Caco-2 (cell line): Measurements from ENCODE around the gene ATXN7L1. TPM values are rescaled to one million over a fixed set of nuclear protein-coding genes. Genes with fewer than 3 reads are reported as not detected.

Experiments
- BruUV-seq: library from RNA; stranded (reverse); fragments of 400-500 nt; replicated peaks from 2 replicates; lab custom pipeline; 2021; lab: Mats Ljungman, UMichigan
- CTCF ChIA-PET: fragments of 300-600 bp; sonication (Branson Sonifier 250); formaldehyde crosslinking; loops from one replicate; lab custom pipeline; 2022; ENCODE audit warnings: antibody characterized with exemption; lab: Charles Lee
- POLR2A ChIA-PET: fragments of 300-600 bp; sonication (Branson Sonifier 250); formaldehyde crosslinking; loops from one replicate; lab custom pipeline; 2022; ENCODE audit warnings: antibody characterized with exemption; lab: Charles Lee
- DNase-seq, 2 experiments: peaks; one replicate each; pipeline versions ENCODE4 v3.0.0 to v3.0.0-alpha.2; 2020 to 2022
- H3K27me3 ChIP-seq: replicated peaks from 2 replicates; pipeline ENCODE4 v1.6.0; 2011; ENCODE audit warnings: low read length; ENCODE audit not compliant: control insufficient read depth, insufficient read depth
- H3K36me3 ChIP-seq: 2 replicates; pipeline ENCODE4 v1.5.1; 2011; ENCODE audit warnings: low read length; ENCODE audit not compliant: control insufficient read depth, insufficient read depth
- H3K4me1 ChIP-seq: fragments of 250-450 bp; sonication (Bioruptor Pico); 2 replicates; pipeline ENCODE4 v1.5.1; 2020; ENCODE audit warnings: mild to moderate bottlenecking
- H3K4me3 ChIP-seq: 2 replicates; pipeline ENCODE4 v1.5.1; 2011; ENCODE audit warnings: low read depth, mild to moderate bottlenecking, control low read depth, low read length
- H3K9me3 ChIP-seq: fragments of 250-450 bp; sonication (Bioruptor Pico); 2 replicates; pipeline ENCODE4 v1.5.1; 2020; ENCODE audit warnings: mild to moderate bottlenecking, moderate library complexity
- H3K27ac Mint-ChIP-seq: one replicate; pipeline ENCODE4 v1.8.0; 2022; ENCODE audit warnings: mixed read lengths; ENCODE audit not compliant: unreplicated experiment
- H3K27me3 Mint-ChIP-seq: one replicate; pipeline ENCODE4 v1.8.0; 2022; ENCODE audit warnings: mixed read lengths; ENCODE audit not compliant: insufficient read depth, unreplicated experiment
- H3K36me3 Mint-ChIP-seq: one replicate; pipeline ENCODE4 v1.8.0; 2022; ENCODE audit warnings: mild to moderate bottlenecking, mixed read lengths; ENCODE audit not compliant: insufficient read depth, unreplicated experiment
- H3K4me1 Mint-ChIP-seq: one replicate; pipeline ENCODE4 v1.8.0; 2022; ENCODE audit warnings: low read depth, mixed read lengths; ENCODE audit not compliant: unreplicated experiment
- H3K4me3 Mint-ChIP-seq: one replicate; pipeline ENCODE4 v1.8.0; 2022; ENCODE audit warnings: mild to moderate bottlenecking, moderate library complexity, mixed read lengths; ENCODE audit not compliant: unreplicated experiment
- H3K9me3 Mint-ChIP-seq: one replicate; pipeline ENCODE4 v1.8.0; 2022; ENCODE audit warnings: mixed read lengths; ENCODE audit not compliant: unreplicated experiment
- intact Hi-C: fragments of 100-400 bp; cut with micrococcal nuclease; formaldehyde crosslinking; loops from one replicate; pipeline ENCODE4 v1.10.0; 2022; ENCODE audit not compliant: unreplicated experiment
- total RNA-seq: library from RNA; stranded (reverse); gene quantifications from 2 replicates; pipeline ENCODE4 v1.2.3, GENCODE V29; 2022
- TF ChIP-seq, protein P1 (sequence below), 2 experiments: fragments of 200-600 bp in 1 of 2; IDR thresholded peaks; 1 replicate in 1 of 2; 2 replicates in 1 of 2; pipeline versions ENCODE4 v1.5.1 to v1.8.0; 2011 to 2022; ENCODE audit warnings: antibody characterized with exemption in 1 of 2, control low read depth in 1 of 2, inconsistent platforms in 1 of 2, low read depth in 1 of 2, low read length in 1 of 2, mild to moderate bottlenecking in 1 of 2, moderate library complexity in 1 of 2; ENCODE audit not compliant: insufficient read depth in 1 of 2, severe bottlenecking in 1 of 2, unreplicated experiment in 1 of 2

The ATXN7L1 gene
- total RNA-seq, 1 experiment from 2014 or later, result 14.1 TPM

DNA sequence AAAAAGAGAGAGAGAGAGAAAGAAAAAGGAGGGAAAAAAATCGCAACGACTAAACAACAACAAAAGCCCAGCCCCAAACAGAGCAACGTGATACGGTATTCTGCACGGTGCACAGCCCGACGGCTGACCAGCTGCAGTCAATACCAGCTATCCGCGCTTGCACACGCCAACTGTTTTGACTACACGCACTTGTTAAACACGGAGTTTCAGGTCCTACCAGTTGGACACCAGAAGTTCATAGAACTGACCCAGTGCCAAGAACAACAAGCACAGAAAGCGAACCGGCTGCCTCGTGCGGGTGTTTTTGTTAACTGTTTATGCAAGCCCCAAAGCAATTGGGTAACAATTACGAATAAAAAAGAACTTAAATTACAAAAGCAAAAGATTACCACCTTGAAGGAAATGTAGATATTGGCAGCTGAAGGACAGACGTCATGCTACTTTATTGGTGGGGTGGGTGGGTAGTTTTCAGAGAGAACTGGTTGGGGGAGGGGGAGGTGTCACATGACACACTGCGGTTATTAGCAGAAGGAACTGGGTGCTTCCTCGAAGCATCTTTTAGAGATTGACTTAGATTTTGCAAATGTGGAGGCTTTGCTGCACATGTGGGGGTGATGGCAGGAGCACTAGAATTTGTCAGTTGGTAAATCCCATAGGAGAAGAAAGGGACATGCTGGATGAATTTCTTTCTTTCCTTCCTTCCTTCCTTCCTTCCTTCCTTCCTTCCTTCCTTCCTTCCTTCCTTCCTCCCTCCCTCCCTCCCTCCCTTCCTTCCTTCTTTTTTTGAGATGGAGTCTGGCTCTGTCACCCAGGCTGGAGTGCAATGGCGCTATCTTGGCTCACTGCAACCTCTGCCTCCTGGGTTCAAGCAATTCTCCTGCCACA, 184.5 kb downstream of the ATXN7L1 start:
- no peaks in the 10 kb centered on the region for H3K9me3 ChIP-seq
- no TSS peak for BruUV-seq
- no peaks in the 10 kb centered on the region for H3K36me3 ChIP-seq
- ChIA-PET CTCF (no interaction called here), POLR2A (no interaction called here)
- no peak overlapping the region for H3K27ac Mint-ChIP-seq
- no peaks in the 10 kb centered on the region for H3K36me3 Mint-ChIP-seq
- H3K27me3 ChIP-seq, result no peaks in the 10 kb centered on the region
- intact Hi-C loops, result no loop called here
- H3K4me3 ChIP-seq, result no peak overlapping the region
- H3K4me3 Mint-ChIP-seq, result no peak overlapping the region
- no peaks in the 10 kb centered on the region for H3K27me3 Mint-ChIP-seq
- no peaks in the 10 kb centered on the region for H3K4me1 ChIP-seq
- no peak for DNase-seq
- peaks cover 10% of the 10 kb centered on the region for H3K9me3 Mint-ChIP-seq
- H3K4me1 Mint-ChIP-seq, result peaks cover 7% of the 10 kb centered on the region
- TF ChIP-seq, protein P1, sequence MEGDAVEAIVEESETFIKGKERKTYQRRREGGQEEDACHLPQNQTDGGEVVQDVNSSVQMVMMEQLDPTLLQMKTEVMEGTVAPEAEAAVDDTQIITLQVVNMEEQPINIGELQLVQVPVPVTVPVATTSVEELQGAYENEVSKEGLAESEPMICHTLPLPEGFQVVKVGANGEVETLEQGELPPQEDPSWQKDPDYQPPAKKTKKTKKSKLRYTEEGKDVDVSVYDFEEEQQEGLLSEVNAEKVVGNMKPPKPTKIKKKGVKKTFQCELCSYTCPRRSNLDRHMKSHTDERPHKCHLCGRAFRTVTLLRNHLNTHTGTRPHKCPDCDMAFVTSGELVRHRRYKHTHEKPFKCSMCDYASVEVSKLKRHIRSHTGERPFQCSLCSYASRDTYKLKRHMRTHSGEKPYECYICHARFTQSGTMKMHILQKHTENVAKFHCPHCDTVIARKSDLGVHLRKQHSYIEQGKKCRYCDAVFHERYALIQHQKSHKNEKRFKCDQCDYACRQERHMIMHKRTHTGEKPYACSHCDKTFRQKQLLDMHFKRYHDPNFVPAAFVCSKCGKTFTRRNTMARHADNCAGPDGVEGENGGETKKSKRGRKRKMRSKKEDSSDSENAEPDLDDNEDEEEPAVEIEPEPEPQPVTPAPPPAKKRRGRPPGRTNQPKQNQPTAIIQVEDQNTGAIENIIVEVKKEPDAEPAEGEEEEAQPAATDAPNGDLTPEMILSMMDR (IDR thresholded peaks at IDR 0.05; ENCODE audit: insufficient read depth in 1 of 2, low read depth in 1 of 2, low read length in 1 of 2, severe bottlenecking in 1 of 2, unreplicated experiment in 1 of 2), result no peak

DNA sequence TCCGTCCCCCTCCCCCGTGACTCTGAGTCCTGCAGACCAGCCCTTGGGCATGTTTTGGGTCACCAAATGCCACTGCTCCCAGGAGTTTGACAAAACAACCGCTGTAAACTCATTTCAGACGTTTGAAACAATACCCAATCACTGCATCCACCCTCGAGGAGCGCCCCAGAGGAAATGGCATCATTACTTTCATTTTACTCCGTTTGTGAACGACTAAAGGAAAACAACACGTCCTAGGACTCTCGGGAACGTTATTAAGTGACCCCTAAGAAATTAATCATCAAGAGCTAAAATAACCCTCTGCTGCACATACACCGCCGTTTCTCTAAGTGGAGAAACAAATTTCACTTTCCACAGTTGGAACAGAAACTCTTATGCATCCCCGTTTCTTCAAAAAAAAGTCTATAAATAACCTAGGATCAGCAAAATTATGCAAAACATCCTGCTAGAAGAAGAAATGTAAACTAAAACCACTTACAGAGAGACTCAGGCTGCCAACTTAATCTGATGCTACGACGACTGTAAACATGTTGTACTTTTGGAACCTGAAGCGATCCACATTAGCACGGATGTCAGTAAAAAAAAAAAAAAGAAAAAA, 185.2 kb downstream of the ATXN7L1 start:
- no peak overlapping the region for H3K4me3 ChIP-seq
- H3K27me3 ChIP-seq, result no peaks in the 10 kb centered on the region
- intact Hi-C loops, result no loop called here
- no peak overlapping the region for H3K4me3 Mint-ChIP-seq
- H3K9me3 Mint-ChIP-seq, result peaks cover 3% of the 10 kb centered on the region
- H3K27ac Mint-ChIP-seq, result no peak overlapping the region
- CTCF ChIA-PET, result no interaction called here
- H3K9me3 ChIP-seq, result no peaks in the 10 kb centered on the region
- BruUV-seq, result no TSS peak
- H3K4me1 Mint-ChIP-seq, result peaks cover 7% of the 10 kb centered on the region
- H3K27me3 Mint-ChIP-seq, result no peaks in the 10 kb centered on the region
- TF ChIP-seq, protein P1 (IDR thresholded peaks at IDR 0.05; ENCODE audit: insufficient read depth in 1 of 2, low read depth in 1 of 2, low read length in 1 of 2, severe bottlenecking in 1 of 2, unreplicated experiment in 1 of 2), result no peak
- no peaks in the 10 kb centered on the region for H3K36me3 Mint-ChIP-seq
- no peaks in the 10 kb centered on the region for H3K36me3 ChIP-seq
- no peaks in the 10 kb centered on the region for H3K4me1 ChIP-seq
- DNase-seq, result no peak
- POLR2A ChIA-PET, result no interaction called here

DNA sequence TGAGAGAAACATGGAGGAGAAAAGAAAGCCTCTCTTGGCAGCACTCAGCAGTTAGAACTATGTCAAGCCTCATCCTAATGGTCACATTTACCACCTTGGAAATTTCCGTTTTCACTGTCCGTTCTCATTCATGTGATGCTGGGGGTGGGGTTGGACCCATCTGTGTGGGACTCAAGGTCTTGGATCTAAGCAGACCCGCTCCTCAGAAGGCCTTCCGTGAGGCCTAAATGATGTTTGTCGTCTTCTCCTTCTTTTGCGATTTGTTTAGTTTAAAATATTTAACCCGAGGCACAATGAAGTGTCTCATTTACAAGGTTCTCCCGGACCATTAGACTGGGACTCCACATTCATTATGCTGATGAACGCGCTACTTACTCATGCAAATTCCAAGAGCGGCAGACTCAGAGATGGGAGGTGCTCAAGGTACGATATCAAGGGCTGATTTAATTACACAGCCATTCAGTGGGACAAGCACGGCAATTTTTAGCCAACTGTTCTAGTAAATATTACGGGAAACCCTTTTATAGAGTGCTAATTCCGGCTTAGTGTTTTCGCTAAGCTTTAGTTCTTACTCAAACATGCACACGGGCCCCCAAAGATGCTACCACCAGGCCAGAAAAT, 186.0 kb downstream of the ATXN7L1 start:
- Mint-ChIP-seq H3K36me3 (no peaks in the 10 kb centered on the region), H3K9me3 (no peaks in the 10 kb centered on the region), H3K4me1 (peaks cover 7% of the 10 kb centered on the region), H3K4me3 (no peak overlapping the region), H3K27me3 (no peaks in the 10 kb centered on the region), H3K27ac (no peak overlapping the region)
- ChIA-PET POLR2A (no interaction called here), CTCF (no interaction called here)
- no peaks in the 10 kb centered on the region for H3K4me1 ChIP-seq
- H3K9me3 ChIP-seq, result no peaks in the 10 kb centered on the region
- intact Hi-C loops, result no loop called here
- H3K4me3 ChIP-seq, result no peak overlapping the region
- no peak for DNase-seq
- BruUV-seq, result no TSS peak
- H3K36me3 ChIP-seq, result no peaks in the 10 kb centered on the region
- H3K27me3 ChIP-seq, result no peaks in the 10 kb centered on the region
- TF ChIP-seq, protein P1 (IDR thresholded peaks at IDR 0.05; ENCODE audit: insufficient read depth in 1 of 2, low read depth in 1 of 2, low read length in 1 of 2, severe bottlenecking in 1 of 2, unreplicated experiment in 1 of 2), result no peak
